HG03342 (cell line): ENCODE measurements around the gene EIF5.
A peak's percentile ranks its signal among the peaks of the same experiment; 100 is the strongest.

ENCODE experiments used
- ATAC-seq: cut with Tn5 transposase; IDR thresholded peaks from one replicate; pipeline ENCODE4 v1.9.1; 2021; ENCODE audit warnings: mild to moderate bottlenecking, moderate library complexity; ENCODE audit not compliant: unreplicated experiment

EIF5 gene

DNA sequence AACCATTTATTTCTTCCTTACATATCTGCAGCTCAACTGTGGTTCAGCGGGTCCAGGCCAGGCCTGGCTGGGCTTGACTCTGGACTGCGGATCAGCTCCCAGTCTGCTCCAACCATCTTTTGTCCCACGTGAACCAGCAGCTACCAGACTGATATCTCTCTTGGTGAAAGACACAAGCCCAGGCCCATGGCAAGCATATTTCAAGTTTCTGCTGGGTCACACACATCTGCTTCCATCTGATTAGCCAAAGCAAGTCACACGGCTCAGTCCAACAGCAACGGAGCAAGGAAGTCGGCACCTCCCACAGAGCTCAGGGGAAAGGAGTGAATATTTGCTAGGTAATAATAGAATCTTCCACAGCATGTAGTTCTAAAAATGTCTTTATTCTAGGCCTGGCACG is 26.5 kb downstream of the EIF5 start:
- no peak for ATAC-seq

DNA sequence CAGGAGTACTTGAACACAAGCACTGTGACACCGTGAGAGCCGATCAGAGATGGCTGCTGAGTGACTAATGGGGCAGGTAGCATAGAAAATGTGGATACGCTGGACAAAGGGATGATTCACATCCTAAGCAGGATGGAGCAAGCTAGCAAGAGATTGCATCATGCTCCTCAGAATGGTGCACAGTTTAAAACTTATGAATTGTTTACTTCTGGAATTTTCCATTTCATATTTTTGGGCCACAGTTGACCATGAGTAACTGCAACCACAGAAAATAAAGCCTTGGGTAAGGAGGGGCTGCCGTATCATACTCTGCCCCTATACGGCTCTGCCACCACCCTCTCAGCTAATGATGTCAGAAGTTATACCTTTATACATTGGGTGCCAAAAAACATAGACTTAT is 27.8 kb downstream of the EIF5 start:
- no peak for ATAC-seq

DNA sequence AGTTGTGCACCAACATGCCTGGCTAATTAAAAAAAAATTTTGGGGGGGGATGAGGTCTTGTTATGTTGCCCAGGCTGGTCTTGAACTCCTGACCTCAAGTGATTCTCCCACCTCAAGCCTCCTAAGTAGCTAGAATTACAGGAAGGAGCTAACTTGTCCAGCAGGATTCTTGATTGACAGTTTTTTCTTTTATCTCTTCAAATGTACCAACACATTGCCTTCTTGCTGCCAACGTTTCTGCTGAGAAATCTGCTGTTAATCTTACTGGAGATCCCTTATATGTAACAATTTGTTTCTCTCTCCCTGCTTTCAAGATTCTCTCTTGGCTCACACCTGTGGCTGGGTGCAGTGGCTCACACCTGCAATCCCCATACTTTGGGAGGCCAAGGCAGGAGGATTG is 28.7 kb downstream of the EIF5 start:
- ATAC-seq, result no peak

DNA sequence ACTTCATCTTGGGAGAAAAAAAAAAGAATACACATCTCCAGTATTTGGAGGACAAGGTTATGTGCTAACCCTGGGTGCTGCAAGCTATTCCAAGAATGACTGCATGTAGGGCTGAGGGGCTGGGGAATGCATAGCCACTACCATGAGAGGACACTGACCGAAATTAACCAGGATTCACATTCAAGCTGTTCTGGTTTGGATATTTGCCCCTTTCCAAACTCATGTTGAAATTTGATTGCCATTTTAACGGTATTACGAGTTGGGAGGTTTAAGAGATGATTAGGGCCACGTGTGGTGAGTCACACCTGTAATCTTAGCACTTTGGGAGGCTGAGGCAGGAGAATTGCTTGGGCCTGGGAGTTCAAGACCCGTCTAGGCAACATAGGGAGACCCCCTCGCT is 32.7 kb downstream of the EIF5 start:
- ATAC-seq, result no peak

DNA sequence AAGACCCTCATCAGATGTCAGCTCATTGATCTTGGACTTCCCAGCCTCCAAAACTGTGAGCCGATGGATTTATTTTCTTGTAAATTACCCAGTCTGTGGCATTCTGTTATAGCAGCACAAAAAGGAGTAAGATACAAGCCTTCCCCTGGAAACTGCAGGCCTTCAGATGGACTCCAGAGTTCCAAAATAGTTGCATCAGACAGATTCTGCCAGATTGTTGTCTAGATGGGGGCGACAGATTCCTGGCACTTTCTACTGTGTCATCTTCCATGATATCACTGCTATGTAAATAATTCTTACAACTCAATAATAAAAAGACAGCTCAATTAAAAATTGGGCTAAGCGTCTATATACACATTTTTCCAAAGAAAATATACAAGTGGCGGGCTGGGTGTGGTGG is 34.0 kb downstream of the EIF5 start:
- ATAC-seq, result no peak

DNA sequence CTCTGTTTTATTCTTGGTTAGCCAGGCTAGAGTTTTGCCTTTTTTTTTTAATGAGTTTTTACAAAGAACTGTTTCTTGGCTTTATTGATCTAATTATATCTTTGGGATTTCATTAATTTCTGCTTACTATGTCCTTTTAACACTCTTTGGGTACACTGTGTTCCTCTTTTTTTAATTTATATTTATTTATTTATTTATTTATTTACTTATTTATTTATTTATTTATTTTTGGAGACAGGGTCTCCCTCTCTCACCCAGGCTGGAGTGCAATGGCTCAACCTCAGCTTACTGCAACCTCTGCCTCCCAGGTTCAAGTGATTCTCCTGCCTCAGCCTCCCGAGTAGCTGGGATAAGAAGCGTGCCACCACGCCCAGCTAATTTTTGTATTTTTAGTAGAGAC is 36.0 kb downstream of the EIF5 start:
- ATAC-seq, result no peak

DNA sequence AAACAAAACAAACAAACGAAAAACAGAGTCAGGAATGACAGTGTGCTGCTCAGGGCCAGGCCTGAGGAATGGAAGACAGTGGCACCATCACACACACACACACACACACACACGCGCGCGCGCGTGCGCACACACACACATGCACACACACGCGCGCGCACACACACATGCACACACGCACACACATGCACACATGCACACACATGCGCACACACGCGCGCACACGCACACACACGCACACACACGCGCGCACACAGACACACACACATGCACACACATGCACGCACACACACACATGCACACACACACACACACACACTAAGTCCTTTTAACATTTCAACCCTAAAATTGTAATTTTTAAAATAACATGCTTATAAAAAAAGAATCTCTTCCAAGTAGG is 38.0 kb downstream of the EIF5 start:
- no peak for ATAC-seq

DNA sequence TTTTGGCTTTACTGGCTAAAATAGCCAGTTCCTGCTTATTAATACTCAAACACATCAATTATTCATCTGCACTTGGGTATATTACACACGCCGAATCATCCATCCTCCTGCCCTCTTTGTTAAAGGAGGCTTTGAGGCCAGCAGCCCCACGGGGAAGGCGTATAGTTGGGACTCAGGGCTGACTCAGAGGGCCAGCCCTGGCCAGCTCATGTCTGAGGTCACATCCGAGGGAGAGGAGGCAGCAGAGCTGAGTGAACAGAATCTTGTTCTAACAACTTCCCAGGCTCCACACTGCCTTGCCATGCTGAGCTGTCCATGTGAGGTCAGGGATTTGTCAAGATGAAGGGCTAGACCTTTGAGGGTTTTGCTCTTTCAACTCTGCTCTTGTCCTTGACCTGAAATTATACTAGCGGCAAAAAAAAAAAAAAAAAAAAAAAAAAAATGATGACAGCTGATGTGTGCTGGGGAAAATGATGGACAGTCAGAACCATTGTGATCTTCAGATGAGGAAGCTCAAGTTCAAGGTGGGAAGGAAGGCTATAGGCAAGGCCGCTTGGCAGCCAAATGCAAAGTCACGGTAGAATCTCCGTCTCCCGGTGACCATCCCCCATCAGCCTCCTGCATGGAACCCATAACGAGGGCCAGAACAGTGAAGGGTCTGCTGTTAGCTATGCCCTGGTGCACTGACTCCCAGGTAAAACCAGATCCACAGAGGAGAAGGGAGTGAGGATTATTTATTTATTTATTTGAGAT is 38.7 kb downstream of the EIF5 start:
- ATAC-seq, result no peak

DNA sequence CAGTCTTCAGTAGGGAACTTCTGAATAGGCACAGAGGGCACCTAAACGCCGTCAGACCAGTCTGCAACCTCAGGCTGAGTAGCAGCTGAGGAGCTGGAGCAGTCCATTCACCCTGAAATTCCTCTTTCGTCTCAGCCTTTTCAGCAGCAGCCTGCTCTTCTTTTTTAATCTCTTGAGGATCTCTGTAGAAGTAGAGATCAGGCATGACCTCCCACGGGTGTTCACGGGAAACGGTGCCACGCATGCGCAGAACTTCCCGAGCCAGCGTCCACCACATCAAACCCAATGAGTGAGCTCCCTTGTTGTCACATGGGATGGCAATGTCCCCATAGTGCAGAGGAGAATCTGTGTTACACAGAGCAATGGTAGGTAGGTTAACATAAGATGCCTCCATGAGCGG is 40.1 kb downstream of the EIF5 start:
- no peak for ATAC-seq

DNA sequence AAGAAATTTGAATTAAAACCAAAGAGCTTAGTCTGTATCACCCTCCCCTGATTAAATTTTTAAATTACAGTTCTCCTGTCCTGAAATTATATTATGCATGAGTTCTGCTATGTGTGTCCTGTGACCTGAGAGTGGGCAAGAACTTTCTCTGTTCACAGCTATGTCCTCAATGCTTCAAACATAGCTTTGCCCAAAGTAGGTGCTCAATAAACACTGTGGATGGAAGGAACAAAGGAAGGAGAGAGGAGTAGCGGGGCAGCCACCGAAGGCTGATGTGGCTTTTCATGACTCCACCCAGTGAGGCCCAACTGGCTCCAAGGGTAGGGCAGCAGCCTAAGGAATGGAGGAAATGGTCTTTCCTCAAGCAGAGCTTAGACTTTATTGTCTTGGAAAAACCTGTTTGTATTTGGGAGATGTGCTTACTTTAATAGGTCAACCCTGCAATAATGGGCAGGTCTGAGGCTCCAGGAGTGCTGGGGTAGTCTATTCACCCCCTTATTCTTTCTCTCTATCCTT is 43.5 kb downstream of the EIF5 start:
- no peak for ATAC-seq

DNA sequence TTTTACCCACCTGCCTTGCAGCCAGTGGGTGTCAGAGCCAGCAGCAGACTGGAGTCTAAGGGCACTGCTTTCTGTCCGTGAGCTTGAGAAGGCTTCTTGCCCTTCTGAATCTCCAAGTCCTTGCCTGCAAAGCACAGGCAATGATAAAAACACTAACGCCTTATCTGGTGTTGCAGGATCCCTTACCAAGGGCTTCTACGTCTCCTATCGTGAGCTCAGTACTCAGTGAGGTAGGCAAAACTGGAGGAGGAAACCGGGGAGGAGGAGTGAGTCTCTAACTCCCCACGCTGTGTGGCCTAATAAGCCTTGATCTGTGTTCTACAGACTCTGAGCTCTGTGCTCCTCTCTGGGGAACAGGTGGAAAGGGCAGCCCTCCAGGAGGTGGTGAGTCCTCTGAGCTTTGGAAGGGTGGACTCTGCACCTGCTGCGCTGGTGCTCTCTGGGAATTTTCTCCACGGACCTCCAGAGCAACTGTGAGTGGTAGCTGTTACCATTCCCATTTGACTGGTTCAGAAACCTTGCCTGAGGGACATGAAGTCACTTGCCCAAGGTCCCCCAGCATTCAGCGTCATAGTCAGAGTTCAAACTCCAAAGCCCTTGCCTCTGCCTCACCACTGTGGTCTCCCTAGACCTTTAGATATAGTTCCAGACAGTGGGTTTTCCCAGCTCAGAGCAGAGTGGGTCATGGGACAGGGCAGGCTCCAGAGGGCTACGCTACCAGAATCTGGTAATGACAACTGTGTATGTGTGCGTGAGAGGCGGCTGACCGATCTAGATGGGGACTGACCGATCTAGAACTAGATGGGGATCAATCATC is 44.2 kb downstream of the EIF5 start:
- no peak for ATAC-seq

DNA sequence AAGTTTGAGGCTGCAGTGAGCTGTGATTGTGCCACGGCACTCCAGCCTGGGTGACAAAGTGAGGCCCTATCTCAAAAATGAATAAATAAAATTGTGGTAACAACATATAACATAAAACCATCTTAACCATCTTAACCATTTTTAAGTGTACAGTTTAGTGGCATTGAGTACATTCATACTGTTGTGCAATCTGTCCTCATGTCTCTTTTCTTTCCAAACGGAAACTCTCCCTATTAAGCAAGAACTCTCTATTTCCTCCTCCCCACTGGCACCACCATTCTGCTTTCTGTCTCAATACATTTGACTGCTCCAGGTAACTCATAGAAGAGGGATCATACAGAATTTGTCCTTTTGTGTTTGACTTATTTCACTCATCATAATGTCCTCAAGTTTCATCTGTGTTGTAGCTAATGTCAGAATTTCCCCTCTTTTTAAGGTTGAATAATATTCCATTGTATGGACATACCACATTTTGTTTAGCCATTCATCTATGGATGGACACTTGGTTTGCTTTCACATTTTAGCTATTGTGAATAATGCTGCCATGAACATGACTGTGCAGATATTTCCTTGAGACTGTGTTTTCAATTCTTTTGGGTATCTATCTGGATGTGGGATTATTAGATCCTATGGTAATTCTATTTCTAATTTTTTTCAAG is 46.8 kb downstream of the EIF5 start:
- no peak for ATAC-seq

DNA sequence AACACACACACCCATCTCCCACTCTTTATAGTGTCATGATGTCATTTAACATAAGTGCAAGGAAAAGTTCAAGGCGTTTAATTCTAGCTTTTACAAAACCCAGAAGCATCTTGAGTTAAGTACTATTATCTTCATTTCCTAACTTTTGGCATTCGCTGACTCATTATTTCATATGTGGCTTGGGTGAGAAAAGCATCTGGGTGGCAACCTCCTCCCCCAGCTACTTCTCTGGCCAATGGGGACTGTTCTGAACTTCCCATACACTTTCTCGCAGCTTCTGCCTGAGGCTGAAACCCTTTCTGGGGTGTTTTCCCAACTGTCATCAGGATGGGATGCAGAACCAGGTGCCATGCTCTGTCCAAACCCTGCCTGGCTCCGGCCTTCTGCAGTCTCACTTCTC is 48.3 kb downstream of the EIF5 start:
- no peak for ATAC-seq

DNA sequence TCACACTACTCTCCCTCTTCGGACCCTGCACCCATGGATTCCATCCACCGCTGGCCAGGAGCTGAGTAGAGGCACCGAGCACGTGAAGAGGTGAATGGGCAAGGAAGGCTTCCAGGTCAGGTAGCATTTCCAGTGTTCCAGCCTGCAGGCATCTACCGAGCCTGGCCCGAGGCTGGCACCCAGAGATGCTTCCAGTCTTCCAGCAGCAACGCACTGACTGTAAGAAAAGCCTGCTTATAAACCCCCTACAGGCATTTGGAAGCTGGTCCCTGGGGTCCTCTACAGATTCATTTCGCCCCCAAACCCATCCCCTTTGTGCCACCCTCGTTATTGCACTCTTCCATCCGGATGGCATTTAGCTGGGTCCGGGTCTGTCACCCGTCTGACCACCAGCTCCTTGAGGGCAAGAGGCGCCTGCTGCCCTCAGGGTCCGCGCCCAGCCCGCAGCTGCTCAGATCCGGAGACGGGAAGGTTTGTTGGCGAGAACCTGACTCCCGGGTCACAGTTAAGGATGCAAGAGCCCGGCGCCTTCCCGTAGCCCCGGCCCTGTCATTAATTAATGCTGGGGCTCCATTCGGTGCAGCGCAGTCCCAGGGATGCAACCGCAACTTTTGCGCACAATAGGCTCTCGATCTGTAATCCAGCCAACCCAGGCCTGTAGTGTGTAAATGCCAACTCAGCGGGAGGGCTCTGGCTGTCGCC is 50.6 kb downstream of the EIF5 start:
- peak; percentile 6 for ATAC-seq

DNA sequence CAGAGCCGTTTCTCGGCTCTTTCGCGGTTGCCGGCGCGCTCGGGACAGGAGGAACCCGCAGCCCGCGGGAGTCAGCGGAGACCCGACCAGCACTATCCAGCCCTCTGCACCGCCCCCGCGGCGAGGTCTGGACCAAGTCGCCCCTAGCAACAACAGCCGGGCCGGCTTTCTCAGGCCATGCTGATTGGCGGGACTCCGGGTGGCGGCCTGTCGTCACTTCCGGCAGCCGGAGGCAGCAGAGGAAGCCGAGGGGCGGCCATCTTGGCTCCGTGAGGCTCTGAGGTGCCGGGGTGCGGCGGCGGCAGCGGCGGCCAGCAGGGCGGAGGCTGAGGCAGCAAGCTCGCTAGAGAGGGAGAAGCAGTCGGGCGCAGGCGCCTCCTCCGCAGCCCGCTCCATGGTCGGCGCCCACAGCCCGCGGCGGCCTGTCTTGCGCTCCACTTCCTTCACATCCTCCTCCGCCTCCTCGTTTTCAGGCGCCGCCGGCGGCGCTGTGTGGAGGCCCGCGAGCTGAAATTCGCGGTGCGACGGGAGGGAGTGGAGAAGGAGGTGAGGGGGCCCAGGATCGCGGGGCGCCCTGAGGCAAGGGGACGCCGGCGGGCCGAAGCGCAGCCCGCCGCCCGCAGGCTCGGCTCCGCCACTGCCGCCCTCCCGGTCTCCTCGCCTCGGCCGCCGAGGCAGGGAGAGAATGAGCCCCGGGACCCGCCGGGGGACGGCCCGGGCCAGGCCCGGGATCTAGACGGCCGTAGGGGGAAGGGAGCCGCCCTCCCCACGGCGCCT is 51.3 kb downstream of the EIF5 start, which contains the start of gene MARK3:
MARK3 (plus strand) TSS at position 264 of the 777 bp plus-strand sequence. CDS start 615 bp downstream, outside the sequence.
- peak; percentile 94 for ATAC-seq

DNA sequence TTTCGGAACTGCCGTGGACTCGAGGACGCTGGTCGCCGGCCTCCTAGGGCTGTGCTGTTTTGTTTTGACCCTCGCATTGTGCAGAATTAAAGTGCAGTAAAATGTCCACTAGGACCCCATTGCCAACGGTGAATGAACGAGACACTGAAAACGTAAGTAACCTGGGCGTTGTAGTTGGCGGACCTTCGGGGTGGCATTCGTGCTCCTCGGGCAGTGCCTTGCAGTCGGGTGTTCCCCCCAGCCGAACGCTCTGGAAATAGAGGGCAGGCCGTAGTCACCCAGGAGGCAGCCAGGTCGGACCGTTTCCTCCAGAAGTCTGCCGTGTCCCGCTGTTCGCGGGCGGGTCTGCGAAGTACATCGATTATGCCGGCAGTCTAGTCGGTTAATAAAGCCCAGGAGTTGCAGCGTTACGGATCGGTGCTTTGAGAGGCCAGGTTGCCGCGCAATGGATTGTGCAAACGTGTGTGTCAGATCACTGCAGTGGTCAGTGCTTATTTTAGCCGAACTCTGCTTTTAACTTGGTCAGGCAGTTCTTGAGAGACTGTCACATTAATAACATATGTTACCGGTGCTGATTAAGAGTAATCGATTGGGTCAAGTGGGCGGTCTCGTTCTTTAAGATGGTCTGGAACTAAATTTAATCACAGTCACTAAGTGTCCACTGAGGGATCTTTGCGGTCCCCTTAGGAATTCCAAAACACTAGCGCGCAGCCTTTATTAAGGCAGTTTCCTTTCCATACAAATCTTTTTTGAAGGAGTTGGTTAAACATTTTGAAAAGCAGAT is 52.1 kb downstream of the EIF5 start:
- ATAC-seq, result no peak

DNA sequence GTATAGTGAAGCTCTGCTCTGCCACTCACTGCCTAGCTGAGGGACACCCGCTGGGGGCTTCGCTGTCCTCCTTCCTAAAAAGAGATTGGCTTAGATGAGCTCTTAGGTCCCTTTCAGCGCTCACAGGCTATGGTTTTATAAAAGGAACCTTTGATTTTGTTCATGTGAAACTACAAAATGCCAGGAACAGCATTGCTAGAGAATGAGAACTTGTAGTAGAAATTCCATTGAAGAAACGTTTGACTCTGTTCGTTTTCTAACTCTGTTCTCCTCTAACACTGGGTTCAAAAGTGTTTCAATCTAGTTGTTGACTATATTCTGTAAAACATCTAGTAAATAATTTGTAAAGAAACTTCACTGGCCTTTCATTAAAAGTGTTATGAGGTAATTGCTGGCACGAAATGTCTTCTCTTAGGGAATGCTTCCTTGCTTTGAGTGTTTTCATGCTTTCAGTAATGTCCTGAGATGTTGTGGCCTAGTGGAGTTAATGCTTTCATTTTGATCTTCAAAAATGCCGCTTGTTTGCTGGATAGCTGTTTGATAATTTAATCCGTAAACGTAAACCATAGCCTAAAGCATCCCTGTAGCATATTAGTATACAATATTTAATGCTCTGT is 52.8 kb downstream of the EIF5 start:
- ATAC-seq, result no peak

DNA sequence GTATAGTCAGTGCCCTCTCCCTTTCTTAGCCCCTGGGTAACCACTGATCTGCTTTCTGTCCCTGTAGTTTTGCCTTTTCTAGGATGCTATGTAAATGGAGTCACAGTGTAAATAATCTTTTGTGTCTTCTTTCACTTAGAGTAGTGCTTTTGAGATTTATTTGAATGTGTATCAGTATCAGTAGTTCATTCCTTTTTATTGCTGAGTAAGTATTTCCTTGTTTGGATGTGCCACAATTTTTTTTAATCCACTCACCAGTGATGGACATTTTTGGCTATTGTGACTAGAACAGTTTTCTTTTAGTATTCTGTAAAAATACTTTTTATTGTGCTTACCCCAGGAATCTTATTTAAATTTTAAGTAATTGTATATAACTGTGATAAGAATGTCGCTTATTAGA is 54.6 kb downstream of the EIF5 start:
- no peak for ATAC-seq

DNA sequence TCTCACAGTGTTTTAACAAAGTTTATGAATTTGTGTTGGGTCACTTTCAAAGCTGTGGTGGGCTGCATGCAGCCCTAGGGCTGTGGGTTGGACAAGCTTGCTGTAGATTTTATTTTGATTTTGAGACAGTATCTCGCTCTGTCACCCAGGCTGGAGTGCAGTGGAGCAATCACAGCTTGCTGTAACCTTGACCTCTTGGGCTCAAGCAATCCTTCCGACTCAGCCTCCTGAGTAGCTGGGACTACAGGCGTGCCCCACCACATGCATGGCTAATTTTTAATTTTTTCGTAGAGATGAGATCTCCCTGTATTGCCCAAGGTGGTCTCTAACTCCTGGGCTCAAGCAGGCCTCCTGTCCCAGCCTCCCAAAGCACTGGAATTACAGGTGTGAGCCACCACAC is 56.6 kb downstream of the EIF5 start:
- no peak for ATAC-seq
